Endothelial cell (in vitro differentiated cells): Measurements from ENCODE around the gene SHBG. TPM values are rescaled to one million over a fixed set of nuclear protein-coding genes. Genes with fewer than 3 reads are reported as not detected.

Source experiments
- DNase-seq: peaks from one replicate; pipeline ENCODE4 v3.0.0; 2021; ENCODE audit warnings: low spot score
- H3K27ac Mint-ChIP-seq: one replicate; pipeline ENCODE4 v1.8.0; 2021; ENCODE audit warnings: mixed read lengths, inconsistent platforms; ENCODE audit not compliant: unreplicated experiment
- H3K27me3 Mint-ChIP-seq: one replicate; pipeline ENCODE4 v1.8.0; 2021; ENCODE audit warnings: mild to moderate bottlenecking, moderate library complexity, mixed read lengths, inconsistent platforms; ENCODE audit not compliant: unreplicated experiment
- H3K36me3 Mint-ChIP-seq: one replicate; pipeline ENCODE4 v1.8.0; 2021; ENCODE audit warnings: mild to moderate bottlenecking, low read depth, mixed read lengths, inconsistent platforms; ENCODE audit not compliant: unreplicated experiment
- H3K4me1 Mint-ChIP-seq: one replicate; pipeline ENCODE4 v1.8.0; 2021; ENCODE audit warnings: mild to moderate bottlenecking, mixed read lengths, inconsistent platforms; ENCODE audit not compliant: unreplicated experiment
- H3K4me3 Mint-ChIP-seq: one replicate; pipeline ENCODE4 v1.8.0; 2021; ENCODE audit warnings: mild to moderate bottlenecking, mixed read lengths, inconsistent platforms; ENCODE audit not compliant: unreplicated experiment
- H3K9me3 Mint-ChIP-seq: one replicate; pipeline ENCODE4 v1.8.0; 2021; ENCODE audit warnings: mixed read lengths, inconsistent platforms; ENCODE audit not compliant: unreplicated experiment
- total RNA-seq: library from RNA; stranded (reverse); fragmentation: NEBNext Ultra II Directional; extraction: Animal tissue kit (Norgen Biotek cat#: 25700); gene quantifications from one replicate; pipeline ENCODE4 v1.2.1, GENCODE V29; 2021; ENCODE audit not compliant: unreplicated experiment
- TF ChIP-seq, protein P1 (sequence below): fragments of 200-600 bp; sonication (generic); IDR thresholded peaks from one replicate; pipeline ENCODE4 v1.5.0; 2021; ENCODE audit warnings: antibody characterized with exemption; ENCODE audit not compliant: unreplicated experiment

Gene SHBG
- total RNA-seq, 1 donor from 2014 or later: 0.95 TPM

DNA sequence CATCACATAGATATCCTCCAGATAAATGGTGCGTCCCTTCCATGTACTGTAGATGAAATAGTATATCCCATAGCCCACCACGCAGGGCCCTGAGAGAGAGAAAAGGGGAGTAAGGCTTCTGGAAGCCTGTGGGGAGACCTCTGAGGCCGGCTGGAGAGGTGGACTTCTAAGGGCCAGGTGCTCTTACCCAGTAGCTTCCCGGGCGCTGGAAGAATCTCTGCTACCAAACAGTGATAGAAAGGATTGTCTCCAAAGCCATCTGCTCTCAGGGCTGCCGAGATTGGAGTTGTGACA lies 3.0 kb upstream of the SHBG start:
- H3K27me3 Mint-ChIP-seq: peaks cover 10% of the 10 kb centered on the region
- no peaks in the 10 kb centered on the region for H3K9me3 Mint-ChIP-seq
- no peaks in the 10 kb centered on the region for H3K36me3 Mint-ChIP-seq
- TF ChIP-seq, protein P1, sequence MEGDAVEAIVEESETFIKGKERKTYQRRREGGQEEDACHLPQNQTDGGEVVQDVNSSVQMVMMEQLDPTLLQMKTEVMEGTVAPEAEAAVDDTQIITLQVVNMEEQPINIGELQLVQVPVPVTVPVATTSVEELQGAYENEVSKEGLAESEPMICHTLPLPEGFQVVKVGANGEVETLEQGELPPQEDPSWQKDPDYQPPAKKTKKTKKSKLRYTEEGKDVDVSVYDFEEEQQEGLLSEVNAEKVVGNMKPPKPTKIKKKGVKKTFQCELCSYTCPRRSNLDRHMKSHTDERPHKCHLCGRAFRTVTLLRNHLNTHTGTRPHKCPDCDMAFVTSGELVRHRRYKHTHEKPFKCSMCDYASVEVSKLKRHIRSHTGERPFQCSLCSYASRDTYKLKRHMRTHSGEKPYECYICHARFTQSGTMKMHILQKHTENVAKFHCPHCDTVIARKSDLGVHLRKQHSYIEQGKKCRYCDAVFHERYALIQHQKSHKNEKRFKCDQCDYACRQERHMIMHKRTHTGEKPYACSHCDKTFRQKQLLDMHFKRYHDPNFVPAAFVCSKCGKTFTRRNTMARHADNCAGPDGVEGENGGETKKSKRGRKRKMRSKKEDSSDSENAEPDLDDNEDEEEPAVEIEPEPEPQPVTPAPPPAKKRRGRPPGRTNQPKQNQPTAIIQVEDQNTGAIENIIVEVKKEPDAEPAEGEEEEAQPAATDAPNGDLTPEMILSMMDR: no peak
- peaks cover 8% of the 10 kb centered on the region for H3K4me1 Mint-ChIP-seq
- DNase-seq: no peak
- H3K4me3 Mint-ChIP-seq: peak overlapping the region; percentile 88
- H3K27ac Mint-ChIP-seq: peak overlapping the region; percentile 9

DNA sequence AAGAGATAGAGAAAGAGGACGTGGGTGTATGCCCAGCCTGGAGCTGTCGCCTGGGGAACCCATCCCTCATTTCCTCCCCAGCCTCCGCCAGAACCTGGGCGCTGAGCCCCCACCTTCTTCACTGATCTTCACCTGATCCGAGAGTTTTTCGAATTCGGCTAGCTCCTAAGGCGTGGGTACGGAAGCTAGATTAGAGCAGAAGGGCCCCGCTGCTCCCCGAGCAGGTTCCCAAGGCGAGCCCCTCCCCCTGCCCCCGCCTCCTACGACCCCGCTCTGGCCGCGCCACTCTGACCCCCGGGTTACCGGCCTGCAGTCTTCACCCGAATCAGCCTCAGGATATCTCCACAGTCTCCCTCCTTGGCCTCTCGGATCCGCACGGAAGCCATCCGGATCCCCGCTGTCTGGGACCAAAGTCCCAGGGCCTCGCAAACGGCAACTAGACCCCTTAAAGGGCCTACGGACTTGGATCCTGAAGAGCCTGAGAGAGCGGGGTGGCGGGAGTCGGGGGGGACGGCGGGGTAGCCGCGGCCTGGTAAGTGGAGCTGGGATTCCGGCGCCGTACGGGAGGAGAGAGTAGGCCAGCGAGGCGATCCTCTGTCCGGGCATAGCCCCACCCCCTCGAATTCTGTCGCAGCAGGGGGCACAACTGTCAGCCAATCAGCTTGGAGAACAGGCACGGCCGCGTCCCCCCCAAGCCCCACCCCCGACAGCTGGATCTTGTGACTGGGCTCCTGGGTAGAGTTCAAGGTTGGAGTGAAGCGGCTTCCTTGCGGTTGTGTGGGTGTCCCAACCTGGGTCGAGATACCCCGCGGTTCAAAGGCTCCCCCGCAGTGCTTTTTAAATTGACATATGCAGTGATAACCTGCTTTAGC lies 2.4 kb upstream of the SHBG start, which contains the start of gene SAT2:
SAT2 (minus strand) TSS at position 572 of the 872 bp plus-strand sequence; CDS start at position 386, 186 bp downstream.
- H3K27me3 Mint-ChIP-seq: peaks cover 10% of the 10 kb centered on the region
- H3K9me3 Mint-ChIP-seq: no peaks in the 10 kb centered on the region
- H3K4me3 Mint-ChIP-seq: peak within 1 kb of the TSS; percentile 88
- peaks cover 8% of the 10 kb centered on the region for H3K4me1 Mint-ChIP-seq
- H3K27ac Mint-ChIP-seq: peak within 1 kb of the TSS; percentile 24
- TF ChIP-seq, protein P1: no peak
- H3K36me3 Mint-ChIP-seq: no peaks in the 10 kb centered on the region
- peak; percentile 91 for DNase-seq

DNA sequence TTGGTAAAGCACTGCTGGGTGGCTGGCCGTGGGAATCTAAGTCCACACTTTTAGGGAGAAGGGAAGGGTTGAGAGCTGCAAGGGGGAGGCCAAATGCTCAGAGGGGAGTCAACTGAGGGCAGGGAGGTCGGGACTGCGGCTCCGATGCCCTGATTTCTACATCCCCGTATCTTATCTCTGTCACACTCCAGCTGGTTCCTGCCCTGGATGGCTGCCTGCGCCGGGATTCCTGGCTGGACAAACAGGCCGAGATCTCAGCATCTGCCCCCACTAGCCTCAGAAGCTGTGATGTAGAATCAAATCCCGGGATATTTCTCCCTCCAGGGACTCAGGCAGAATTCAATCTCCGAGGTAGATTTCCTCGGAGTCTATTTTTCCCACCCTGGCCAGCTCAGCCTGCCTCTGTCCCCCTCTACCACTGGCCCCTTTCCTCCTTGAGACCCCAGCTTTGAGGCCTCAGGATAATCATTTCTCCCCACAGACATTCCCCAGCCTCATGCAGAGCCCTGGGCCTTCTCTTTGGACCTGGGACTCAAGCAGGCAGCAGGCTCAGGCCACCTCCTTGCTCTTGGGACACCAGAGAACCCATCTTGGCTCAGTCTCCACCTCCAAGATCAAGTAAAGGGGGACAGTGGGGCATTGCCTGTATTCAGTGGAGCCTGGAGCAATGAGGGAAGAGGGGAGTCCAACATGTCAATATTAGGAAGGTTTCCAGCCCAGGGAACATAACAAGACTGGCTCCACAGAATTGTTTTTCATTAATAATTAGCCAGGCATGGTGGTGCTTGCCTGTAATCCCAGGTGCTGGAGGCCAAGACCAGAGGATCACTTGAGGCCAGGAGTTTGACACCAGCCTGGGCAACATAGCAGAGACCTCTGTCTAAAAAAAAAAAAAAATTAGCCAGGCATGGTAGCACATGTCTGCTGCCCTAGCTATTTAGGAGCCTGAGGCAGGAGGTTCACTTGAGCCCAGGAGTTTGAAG lies 1.8 kb downstream of the SHBG start:
- Mint-ChIP-seq H3K9me3 (no peaks in the 10 kb centered on the region), H3K4me1 (peaks cover 5% of the 10 kb centered on the region), H3K36me3 (no peaks in the 10 kb centered on the region), H3K27ac (no peak overlapping the region), H3K4me3 (no peak overlapping the region), H3K27me3 (peaks cover 5% of the 10 kb centered on the region)
- no peak for DNase-seq
- TF ChIP-seq, protein P1: no peak

DNA sequence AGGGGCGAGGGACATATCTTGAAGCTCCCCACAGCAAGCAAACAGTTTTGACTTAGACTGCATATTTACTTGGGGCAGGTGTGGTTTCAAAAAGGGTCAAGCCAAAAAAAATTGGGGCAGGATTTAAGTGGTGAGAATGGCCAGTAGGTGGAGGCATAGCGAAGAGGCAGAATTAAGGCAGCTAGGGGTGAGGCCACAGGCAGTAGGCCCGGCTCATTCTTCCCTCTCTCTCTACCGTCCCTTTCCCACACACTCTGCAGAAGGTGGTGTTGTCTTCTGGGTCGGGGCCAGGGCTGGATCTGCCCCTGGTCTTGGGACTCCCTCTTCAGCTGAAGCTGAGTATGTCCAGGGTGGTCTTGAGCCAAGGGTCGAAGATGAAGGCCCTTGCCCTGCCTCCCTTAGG lies 2.6 kb downstream of the SHBG start:
- H3K9me3 Mint-ChIP-seq: no peaks in the 10 kb centered on the region
- no peak overlapping the region for H3K27ac Mint-ChIP-seq
- TF ChIP-seq, protein P1: peak; percentile 64
- no peak overlapping the region for H3K4me3 Mint-ChIP-seq
- no peaks in the 10 kb centered on the region for H3K36me3 Mint-ChIP-seq
- peaks cover 3% of the 10 kb centered on the region for H3K4me1 Mint-ChIP-seq
- peak; percentile 47 for DNase-seq
- H3K27me3 Mint-ChIP-seq: peaks cover 5% of the 10 kb centered on the region
